Measurements from ENCODE around the gene RFX3.
"Not testable (repeated sequence)": the region's sequence is repeated elsewhere in the genome, so short reads cannot be mapped to it uniquely, and the experiment has no call there.

Gene RFX3

GRCh38 chr9:3342159-3342777, 183.5 kb downstream of the RFX3 start:
- no peak for FAIRE-seq

GRCh38 chr9:3337515-3338225, 188.1 kb downstream of the RFX3 start:
- no peak for FAIRE-seq

DNA sequence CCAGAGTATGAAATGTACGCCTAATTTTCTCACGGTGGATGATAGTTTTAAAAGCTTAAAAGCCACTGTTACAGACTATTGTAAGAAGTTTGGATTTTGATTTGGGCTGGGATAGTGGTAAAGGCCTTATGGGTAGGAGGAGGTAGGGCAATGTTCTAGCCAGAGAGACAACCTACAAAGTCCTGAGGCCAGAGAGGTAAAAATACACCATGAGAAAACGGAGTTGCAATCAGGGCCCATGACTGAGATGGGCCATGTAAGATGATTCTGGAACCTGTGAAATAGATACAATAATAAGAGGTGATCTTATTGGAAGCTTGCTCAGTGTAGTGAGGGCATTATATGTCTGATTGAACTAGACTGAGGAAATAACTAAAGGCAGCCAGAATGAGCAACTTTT, 188.8 kb downstream of the RFX3 start:
- no peak for FAIRE-seq

DNA sequence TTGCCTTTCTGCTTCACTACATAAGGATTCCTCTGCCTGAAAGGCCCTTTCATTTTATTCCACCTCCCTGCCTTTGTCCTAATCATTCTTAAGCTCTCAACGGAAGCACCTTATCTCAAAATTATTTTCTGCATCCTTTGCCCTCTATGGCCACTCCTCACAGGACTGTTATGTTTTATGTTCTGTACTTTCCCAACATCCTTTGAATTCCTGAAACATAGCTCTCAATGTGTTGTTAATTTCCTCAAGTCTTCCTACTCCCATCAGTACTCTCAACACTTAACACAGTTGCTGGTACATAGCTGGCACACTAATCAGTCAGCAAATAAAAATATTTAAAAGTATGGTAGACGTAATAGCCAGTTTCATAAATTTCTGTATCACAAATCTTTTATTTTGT, 193.0 kb downstream of the RFX3 start:
- FAIRE-seq, result no peak

- FAIRE-seq, result peak; percentile 47
Observed at GRCh38 chr9:3331801-3332200, 194.0 kb downstream of the RFX3 start.

GRCh38 chr9:3330792-3331420, 194.9 kb downstream of the RFX3 start:
- FAIRE-seq, result no peak

DNA sequence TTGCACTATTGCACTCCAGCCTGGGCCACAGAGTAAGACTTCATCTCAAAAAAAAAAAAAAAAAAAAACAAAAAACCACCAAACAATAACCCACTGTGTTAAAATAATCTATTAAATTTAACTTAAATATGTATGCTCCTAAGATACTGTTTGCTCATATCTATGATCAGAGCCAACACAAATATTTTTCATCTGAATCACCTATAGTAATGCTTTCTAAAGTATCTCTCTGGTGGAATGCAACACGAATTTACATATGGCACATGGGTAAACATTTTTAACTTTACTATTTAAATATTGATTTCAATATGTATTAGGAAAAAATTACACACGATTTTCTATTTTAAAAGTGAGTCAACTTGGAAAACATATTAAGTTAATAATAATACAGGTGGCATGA, 196.4 kb downstream of the RFX3 start:
- FAIRE-seq, result no peak

DNA sequence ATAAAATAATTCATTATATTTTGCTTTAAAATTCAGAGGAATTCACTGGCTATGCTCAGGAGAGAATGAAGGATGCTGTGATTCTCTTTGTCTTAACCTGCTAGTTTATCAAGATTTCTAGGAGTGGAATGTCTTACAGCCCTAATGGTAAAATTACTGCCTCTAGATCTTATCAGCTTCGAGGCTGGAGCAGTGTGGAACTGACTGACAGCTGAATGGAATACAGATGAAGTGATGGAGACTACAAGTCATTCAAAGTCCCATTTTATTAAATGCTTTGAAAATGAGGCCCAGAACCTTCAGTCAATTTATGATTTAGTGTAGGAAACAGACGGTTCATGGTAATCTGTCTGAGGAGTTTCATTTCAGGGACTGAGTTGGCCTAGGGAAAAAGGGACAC, 202.1 kb downstream of the RFX3 start:
- FAIRE-seq, result no peak

DNA sequence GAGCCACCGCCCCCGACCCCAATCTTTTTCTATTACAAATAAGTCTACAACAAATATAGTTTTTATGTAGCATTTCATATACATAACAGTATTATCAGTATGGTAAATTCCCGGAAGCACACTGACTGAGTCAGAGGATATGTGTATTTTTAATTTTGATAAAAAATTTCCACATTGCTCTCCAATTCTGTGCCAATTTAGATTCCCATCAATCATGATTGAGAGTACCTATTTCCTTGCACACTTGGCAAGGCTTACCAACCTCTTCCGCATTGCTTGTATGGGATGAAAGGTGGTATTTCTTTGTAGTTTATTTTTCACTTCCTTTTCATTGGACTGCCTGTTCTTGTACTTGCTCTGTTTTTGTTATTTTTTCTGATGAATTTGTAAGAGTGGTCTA, 204.6 kb downstream of the RFX3 start:
- FAIRE-seq, result no peak

- FAIRE-seq, result not testable (repeated sequence)
Observed at GRCh38 chr9:3312595-3312994, 213.2 kb downstream of the RFX3 start.

DNA sequence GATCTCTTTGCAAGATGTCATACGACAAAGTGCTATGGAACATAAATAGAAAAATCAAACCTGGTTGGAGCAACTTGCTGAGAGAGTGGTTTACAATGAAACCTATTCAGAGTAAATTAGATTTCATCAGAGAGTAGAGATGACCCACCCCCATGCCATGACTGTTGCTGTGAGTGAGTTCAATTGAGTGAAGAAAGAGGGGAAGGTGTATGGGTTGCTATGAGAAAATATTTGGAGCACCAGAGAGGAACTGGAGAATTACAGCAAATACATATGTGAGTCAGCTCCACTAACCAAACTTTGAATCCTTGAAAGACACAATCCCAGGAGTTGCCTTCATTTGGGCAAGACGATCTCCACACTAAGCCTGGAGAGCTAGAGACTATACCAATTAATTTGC, 217.2 kb downstream of the RFX3 start:
- FAIRE-seq, result no peak

- FAIRE-seq, result not testable (repeated sequence)
Observed at GRCh38 chr9:3304388-3304787, 221.4 kb downstream of the RFX3 start.

GRCh38 chr9:3299872-3300271, 225.9 kb downstream of the RFX3 start:
- FAIRE-seq, result no peak

DNA sequence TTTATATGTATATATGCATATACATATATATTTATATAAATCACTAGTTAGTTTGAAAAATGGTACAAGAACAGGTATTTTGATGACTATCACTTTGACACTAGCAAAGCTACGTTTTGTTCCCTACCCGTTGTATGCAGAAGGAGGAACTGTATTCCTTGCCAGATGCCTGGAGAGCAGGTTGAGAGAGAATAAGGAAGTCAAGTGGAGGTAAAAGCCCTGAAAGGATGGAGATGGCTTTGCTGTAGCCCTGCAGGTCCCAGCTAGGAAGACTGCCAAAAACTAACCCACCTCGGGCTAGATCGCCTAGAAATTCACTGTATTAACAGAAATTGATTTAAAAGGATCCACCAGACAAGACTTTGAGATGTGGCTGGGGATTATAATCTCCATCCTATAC, 229.3 kb downstream of the RFX3 start:
- FAIRE-seq, result no peak

DNA sequence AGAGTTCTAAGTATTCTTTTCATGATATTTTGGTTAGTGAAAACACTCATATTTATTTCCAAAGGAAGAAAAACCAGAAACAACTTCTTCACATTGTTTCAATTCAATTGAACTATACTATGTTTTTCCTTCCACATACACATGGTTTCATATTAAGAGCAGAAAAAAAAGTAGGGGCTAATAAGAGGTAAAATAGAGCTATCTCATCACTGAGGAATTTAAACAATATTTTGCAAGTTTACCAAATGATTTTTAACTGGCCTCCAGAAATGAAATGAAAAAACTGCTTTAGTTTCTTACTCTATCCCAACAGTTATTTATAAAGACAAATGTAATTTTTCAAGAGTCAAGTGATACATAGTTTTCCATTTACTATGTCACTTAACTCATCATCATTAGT, 233.5 kb downstream of the RFX3 start:
- no peak for FAIRE-seq

- no peak for FAIRE-seq
Observed at GRCh38 chr9:3290231-3290840, 235.5 kb downstream of the RFX3 start.

DNA sequence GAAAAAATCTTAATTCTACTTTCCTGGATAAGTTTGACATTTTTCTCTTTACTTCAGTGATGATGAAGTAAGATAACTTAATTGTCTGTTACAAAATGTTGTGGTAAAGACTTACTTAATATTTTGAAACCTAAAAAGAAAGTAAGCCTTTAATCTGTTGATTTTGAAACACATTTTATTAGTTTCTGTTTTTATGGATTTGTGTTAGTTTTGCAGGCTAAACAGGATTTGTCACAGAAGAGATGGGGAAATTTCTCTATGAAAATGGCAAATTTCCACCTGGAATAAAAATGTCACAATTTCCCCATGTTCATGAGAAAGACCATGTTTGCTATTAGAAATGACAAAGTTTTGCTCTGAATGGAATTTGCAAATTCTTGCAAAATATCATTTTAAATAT, 237.1 kb downstream of the RFX3 start:
- no peak for FAIRE-seq

- no peak for FAIRE-seq
Observed at GRCh38 chr9:3285365-3286161, 240.2 kb downstream of the RFX3 start.

DNA sequence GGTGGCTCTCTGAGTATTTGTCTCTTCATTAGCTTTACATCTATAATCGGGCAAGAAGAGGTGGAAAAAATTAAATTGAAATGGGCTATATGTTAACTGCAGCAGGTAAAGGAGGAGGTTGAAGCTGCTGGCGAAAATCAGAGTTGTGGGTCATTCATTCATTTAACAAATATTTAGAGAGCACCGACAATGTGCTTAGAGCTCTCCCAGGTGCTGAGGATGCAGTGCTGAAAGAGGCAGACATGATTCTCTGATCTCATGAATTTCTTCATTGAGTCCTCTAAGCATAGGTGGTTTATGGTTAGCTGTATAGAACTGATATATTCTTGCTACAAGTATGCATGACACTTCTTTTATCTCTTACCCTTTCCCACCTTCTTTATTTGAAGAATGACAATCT, 243.4 kb downstream of the RFX3 start:
- no peak for FAIRE-seq

GRCh38 chr9:3281399-3281798, 244.4 kb downstream of the RFX3 start:
- FAIRE-seq, result no peak

DNA sequence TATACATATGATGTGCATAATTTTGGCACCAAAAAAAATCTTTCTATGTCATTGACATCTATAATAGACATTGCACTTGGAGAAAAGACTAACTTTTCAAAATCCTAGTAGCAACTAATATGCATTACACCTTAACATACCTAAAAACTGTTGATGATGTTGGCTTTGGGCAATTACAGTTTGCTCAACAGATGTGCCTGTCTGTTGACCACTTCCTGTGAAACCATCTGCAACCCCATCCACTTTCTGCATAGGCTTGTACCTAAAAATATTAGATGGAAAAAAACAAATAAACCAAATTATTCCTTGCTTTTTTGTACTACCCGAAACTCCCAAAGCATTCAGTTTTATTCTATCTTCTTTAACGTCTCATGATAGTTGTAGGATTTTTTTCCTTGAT, 248.6 kb downstream of the RFX3 start:
- FAIRE-seq, result no peak

- no peak for FAIRE-seq
Observed at GRCh38 chr9:3271581-3271980, 254.2 kb downstream of the RFX3 start.

DNA sequence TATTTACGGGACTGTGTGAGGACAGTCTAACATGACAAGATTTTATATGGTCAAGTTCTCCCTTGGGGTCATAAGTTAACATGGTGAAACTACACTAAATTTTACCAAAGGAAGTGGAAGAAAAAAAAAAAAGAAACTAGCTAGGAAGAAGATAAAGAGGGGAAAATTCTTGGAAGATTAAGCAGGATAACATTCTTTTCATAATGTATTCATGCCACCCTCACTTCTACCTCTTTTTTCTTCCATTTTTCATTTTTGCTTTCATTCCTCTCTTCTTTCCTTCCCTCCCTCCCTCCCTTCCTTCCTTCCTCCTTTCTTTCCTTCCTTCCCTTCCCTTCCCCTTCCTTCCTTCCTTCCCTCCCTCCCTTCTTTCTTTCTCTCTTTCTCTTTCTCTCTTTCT, 254.6 kb downstream of the RFX3 start:
- no peak for FAIRE-seq

Data from TTC549 (cell line).